ENCODE results near the gene COMMD7.
"Not testable (repeated sequence)": the region's sequence is repeated elsewhere in the genome, so short reads cannot be mapped to it uniquely, and the experiment has no call there.

Gene COMMD7

DNA sequence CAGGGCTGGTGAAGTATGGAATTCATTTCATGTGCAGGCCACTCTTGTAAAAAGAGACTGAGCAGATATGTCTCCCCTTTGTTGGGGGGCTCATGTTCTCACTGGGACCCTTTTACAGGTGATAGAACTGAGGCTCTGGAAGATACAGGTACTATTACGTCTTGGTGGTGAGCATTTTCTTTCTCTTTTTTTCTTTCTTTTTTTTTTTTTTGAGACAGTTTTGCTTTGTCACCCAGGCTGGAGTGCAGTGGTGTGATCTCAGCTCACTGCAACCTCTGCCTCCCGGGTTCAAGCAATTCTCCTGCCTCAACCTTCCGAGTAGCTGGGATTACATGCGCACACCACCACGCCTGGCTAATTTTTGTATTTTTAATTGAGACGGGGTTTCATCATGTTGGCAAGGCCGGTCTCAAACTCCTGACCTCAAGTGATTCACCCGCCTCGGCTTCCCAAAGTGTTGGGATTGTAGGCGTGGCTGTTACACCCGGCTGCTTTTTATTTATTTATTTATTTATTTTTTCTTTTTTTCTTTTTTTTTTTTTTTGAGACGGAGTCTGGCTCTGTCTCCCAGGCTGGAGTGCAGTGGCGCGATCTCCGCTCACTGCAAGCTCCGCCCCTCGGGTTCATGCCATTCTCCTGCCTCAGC lies 22.1 kb upstream of the COMMD7 start:
- not testable (repeated sequence) for DNase-seq

DNA sequence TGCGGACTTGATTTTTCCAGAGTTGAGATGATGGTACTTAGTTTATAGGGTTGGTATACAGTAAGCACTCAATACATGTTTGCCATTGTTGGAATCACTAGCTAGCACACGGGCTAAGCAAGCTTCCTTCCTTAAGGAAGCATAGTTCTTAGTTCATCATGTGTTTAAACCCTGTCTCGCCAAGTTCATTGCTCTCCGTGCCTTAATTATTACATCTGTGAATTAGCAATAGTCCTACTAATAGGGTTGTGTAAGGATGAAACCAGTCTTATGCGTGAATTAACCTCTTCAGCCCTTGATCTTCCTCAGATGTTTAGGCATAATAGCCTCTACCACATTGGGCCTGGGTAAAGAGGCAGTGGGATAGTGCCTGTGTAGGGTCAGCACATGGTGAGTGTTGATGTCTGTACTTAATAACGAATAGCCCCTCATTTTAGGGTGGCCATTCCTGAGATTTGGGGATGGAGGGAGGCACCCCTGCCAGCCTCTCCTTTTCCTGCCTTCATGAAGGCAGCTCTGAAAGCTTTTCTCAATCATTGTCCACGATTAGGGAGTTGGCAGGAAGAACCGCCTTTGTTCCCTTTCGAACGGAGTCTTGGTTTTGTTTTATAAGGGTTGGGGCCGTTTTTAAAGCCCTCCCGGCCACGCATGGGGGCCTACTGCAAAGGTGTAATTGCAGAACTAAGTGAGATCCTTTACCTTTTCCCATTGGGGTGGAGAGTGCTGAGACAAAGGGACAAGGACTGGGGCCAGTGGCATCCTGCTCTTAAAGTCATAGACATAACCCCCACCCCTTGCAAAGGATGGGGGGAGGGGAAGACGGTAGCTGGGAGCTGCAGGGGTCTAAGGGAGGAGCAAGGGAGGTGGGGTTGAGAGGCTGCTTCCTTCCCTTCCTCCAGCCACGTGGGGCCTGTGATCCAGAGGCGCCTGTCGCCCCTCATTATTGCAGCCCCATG lies 21.0 kb upstream of the COMMD7 start:
- no peak for DNase-seq

DNA sequence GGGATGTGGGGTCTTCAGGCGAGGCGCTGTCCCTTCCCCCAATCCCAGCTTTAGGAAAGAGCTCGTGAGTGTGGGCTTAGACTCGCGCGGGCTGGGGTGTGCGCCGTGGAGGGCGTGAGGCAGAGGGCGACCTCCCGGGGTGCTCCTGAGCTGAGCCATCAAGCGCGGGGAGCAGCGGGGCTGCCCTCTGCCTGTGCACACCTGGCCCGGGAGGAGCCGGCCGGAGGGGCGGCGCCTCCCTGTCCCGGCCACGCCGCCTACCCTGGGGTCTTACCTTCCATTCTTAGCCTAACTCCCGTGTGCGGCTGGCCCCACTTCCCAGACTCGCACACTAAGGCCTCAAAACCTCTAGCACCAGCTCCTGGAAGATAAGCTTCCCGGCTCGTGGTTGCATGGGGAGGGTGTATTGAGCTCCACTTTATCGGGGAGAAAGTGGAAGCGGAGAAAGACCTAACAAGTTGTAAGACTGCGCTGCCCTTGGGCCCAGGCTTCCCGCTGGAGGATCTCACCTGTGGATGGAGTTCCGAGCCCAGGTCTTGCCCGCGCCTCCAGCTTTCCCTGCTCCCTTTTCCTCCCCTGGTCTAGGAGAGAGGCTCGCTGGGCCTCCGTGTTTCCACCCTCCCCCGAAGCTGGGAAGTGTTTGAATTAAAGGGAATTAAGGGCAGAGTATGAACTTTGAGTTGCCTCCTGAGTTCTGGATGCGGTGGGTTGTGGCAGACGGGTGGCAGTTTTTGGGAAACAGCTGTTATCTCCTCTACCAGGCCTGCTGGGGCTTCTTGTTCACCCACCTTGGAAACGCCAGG lies 20.1 kb upstream of the COMMD7 start:
- peak in 3 of 4 experiments; percentile 4 to 30 (median 18) for DNase-seq

GRCh38 chr20:32762754-32763201 lies 19.5 kb upstream of the COMMD7 start:
- DNase-seq, result peak in 3 of 4 experiments; percentile 34 to 47 (median 41)

DNA sequence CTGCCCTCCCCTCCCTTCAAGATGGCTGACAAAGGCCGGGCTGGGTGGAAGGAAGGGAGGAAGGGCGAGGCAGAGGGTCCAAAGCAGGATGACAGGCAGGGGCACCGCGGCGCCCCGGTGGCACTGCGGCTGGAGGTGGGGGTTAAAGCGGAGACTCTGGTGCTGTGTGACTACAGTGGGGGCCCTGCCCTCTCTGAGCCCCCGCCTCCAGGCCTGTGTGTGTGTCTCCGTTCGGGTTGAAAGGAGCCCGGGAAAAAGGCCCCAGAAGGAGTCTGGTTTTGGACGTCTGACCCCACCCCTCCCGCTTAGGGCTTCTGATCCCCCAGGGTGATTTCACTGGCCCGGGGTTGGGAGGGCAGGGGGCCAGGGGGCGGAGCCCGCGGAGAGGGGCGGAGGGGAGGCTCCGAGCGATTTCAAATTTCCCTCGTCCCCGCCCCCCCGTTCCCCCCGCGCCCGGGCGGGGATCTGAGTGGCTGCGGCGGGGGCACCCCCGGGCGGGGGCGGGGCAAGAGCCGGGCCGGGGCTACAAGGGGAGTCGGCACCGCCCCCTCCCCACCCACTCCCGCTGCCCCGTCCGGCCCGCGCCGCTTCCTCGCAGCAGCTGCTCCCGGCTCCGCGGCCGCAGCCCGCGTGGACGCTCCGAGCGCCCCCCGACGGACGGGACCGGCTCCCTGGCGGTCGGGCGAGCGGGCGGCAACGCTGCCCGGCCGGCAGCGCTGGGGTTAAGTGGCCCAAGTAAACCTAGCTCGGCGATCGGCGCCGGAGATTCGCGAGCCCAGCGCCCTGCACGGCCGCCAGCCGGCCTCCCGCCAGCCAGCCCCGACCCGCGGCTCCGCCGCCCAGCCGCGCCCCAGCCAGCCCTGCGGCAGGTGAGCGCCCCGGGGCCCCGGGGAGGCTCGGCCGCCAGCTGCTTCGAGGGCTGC lies 18.8 kb upstream of the COMMD7 start, which contains the start of gene DNMT3B:
Gene DNMT3B (plus strand): TSS at position 555 of the 923 bp plus-strand sequence. CDS start 17,939 bp downstream, outside the sequence.
- DNase-seq, result peak; percentile 74 to 90 (median 82)

DNA sequence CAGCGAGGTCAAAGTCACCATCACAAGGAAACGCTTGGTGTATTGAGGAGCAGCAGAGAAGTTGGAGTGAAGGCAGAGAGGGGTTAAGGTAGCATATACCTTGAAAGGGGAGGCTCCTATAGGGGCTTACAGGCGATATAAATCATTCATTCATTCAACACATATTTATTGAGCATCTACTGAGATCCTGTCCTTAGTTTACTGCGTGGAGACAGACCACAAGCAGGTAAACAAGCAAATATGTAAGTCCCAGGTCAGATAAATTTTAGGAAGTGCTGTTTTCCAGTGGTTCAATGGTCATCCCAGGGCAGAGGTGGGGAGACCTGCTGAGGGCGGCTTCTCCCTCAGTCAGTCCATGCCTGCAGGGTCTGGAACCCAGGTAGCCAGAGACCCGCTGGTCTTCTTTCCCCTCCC lies 18.2 kb upstream of the COMMD7 start:
- DNase-seq, result no peak

GRCh38 chr20:32756156-32756555 lies 12.9 kb upstream of the COMMD7 start:
- DNase-seq, result no peak

DNA sequence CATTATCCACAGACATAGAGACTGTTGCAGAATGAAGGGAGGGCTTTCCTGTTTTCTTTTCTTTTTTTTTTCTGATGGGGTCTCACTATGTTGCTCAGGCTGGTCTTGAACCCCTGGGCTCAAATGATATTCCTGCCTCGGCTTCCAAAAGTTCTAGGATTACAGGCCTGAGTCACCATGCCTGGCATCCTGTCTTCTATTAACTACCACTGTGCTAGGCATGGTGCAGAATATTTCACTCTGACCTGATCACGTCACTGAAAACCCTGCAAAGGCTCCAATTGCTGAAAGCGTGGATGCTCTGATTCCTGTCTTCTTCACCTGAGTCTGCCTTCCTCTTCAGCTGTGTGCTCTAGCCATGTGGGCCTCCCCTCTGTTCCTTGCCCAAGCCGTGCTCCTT lies 10.5 kb upstream of the COMMD7 start:
- DNase-seq, result no peak

DNA sequence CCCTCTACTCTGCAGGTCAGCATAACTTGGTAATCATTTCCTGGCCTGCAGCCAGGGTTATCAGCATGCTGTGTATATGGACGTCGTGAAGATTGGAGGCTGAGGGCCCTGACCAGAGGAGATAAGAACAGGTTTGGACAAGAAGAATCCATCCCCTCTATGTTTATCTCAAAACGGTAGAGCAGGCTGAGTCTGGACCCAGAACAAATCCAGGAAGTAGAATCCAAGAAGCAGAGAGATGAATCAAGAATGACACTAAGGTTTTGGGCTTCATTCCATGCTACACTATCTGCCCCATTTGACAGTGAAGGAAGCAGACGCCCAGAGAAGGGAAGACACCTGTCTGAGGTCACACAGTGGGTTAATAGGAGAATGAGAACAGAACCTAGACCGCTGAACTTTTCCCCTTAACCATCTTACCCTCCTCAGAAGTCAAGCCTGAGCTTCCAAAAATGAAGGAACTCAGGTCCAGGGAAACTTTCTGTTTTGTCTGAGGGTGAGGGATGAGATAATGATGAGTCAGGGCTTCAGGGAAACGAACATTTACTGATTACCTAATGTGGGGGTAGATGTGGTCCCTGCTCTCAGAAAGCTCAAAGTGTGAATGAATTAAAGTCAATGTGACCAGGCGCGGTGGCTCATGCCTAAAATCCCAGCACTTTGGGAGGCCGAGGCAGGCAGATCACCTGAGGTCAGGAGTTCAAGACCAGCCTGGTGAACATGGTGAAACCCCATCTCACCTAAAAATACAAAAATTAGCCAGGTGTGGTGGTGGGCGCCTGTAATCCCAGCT lies 9.4 kb upstream of the COMMD7 start:
- peak in 3 of 4 experiments; percentile 25 to 37 (median 36) for DNase-seq

GRCh38 chr20:32751702-32752457 lies 8.6 kb upstream of the COMMD7 start:
- DNase-seq, result no peak

GRCh38 chr20:32751293-32751692 lies 8.0 kb upstream of the COMMD7 start:
- no peak for DNase-seq

DNA sequence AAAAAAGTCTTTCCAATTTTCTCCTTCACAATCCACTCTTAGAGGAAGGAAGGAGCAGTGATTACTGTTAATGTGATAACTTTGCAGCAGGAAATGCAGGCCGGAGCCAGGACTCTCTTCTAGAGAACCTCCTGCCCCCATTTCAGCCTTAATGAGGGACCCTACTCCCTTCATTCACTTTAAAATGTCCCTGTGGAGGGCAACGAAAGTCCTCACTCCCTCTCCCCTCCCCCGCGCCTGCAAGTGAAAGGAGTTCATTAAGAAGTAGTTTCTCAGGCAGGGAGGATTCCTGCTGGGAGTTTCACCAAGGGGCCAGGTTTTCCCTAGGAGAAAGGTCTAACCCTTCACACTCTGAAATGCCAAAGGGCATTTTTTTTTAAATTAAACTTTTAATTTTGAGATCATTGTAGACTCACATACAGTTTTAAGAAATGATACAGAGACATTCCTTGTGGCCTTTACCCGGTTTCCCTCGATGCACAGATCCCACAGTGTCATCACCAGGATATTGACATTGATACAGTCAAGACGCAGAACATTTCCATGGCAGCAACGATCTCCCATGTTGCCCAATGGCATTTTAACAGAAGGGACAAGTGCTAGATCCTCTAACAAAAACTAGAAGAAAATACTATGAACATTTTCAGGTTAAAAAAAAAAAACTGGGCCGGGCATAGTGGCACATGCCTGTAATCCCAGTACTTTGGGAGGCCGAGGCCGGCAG lies 6.8 kb upstream of the COMMD7 start:
- DNase-seq, result no peak

GRCh38 chr20:32742322-32743236 lies 688 bp downstream of the COMMD7 start:
- peak; percentile 11 to 31 (median 24) for DNase-seq

DNA sequence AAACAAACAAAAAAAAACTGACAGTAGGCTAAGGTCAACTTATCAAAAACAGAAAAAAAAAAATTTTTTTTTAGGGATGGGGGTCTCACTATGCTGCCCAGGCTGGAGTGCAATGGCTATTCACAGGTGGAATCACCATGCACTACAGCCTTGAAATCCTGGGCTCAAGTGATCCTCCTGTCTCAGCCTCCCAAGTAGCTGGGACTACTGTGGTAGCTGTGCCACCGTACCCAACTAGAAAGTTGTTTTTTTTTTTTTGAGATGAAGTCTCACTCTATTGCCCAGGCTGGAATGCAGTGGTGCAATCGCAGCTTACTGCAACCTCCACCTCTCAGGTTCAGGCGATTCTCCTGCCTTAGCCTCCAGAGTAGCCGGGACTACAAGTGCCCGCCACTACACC lies 2.1 kb downstream of the COMMD7 start:
- DNase-seq, result no peak

GRCh38 chr20:32737371-32738223 lies 5.7 kb downstream of the COMMD7 start:
- DNase-seq, result peak in 2 of 4 experiments; percentile 10 to 12

GRCh38 chr20:32731882-32732266 lies 11.4 kb downstream of the COMMD7 start:
- peak; percentile 66 to 87 (median 87) for DNase-seq

- not testable (repeated sequence) for DNase-seq
These were observed 13.9 kb downstream of the COMMD7 start for GRCh38 chr20:32729334-32729733.

All from suppressor macrophage (primary cell).